GM21447 (cell line): ENCODE results near the gene ADH7.
"Not testable (repeated sequence)": the region's sequence is repeated elsewhere in the genome, so short reads cannot be mapped to it uniquely, and the experiment has no call there.

Experiments used
- ATAC-seq: cut with Tn5 transposase; IDR thresholded peaks from one replicate; pipeline ENCODE4 v1.9.1; 2021; ENCODE audit not compliant: unreplicated experiment

The ADH7 gene

DNA sequence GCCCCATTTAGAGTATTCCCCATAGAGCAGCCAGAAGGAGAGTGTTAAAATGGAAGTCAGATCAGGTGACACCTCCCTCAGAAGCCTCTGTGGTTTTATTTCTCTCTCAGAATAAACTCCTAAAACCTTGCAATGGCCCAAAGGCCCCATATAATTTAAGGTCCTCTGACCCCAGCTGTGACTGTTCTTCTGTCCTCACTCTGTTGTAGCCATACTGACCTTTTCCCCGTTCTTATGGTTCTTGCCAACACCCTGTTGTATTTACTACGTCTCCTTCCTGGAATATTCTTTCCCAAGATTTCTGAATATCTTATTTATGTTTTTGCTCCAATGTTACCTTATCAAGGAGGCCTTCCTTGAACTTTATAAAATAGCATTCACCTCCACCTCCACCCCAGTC is 18.0 kb downstream of the ADH7 start:
- no peak for ATAC-seq

DNA sequence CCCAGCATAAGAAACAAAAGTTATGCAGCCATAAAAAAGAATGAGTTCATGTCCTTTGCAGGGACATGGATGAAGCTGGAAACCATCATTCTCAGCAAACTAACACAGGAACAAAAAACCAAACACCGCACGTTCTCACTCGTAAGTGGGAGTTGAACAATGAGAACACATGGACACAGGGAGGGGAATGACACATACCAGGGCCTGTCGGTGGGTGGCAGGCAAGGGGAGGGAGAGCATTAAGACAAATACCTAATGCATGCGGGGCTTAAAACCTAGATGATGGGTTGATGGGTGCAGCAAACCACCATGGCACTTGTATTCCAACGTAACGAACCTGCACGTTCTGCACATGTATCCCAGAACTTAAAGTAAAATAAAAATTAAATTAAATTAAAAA is 19.4 kb downstream of the ADH7 start:
- not testable (repeated sequence) for ATAC-seq

DNA sequence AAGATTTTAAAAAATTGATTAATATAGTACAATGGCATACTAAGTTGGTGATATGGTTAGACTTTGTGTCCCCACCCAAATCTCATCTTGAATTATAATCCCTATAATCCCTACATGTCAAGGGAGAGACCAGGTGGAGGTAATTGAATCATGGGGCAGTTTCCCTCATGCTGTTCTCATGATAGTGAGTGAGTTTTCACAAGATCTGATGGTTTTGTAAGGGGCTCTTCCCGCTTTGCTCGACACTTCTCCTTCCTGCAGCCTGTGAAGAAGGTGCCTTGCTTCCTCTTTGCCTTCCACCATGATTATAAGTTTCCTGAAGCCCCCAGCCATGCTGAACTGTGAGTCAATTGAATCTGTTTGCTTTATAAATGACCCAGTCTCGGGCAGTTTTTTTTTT is 20.2 kb downstream of the ADH7 start:
- ATAC-seq, result not testable (repeated sequence)

DNA sequence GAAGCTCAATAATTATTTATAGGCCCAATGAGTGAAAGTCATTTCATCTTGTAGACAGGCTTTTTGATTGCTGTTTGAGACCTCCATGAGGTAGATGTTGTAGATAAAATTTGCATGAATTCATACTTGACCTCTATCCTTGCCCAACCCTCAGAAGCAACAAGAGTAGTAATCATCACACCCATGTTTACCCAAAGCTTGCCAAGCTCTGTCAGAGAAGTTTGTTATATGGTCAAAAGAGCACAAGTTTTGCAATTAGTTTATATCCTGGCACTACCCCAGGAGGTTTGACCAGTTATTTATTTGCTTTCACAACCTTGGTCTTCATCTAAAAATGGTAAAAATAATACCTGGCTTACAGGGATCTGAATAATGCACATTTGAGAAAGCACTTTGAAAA is 20.7 kb downstream of the ADH7 start:
- ATAC-seq, result no peak

DNA sequence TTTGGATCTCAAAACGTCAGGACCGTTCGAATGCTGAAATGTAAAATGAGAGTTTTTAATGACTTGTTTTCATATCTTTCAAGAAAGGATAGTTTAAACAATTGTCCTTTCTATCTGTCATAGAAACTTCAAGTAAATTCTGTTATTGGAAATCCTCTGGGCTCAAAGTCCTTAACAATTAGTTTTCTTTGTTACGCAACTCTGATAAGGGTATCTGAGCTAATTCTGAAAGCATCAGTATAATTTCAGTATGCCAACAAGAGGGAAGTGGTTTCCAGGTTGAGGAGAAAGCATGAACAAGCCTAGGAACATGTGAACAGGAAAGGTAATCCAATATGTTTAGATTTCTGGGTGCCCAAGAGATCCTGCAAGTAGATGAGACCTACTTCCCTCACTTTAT is 22.0 kb downstream of the ADH7 start:
- ATAC-seq, result no peak

DNA sequence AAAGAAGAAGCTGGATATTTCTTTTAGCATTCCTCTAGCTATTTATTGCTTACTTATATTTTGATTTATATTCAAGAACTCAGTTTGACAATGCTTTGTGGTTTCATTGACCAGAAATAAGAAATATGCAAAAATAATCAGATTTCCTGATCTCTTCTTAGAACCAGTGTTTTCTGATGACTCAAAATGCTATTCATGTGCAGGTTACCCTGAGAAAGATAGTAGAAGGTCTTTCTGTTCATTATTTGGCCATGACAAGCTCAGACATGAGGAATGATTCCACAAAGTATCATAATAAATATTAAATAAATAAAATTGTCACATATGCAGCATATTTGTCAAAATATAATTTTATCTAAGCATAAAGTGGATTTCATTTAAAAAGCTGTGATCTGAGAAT is 24.1 kb downstream of the ADH7 start:
- ATAC-seq, result no peak

DNA sequence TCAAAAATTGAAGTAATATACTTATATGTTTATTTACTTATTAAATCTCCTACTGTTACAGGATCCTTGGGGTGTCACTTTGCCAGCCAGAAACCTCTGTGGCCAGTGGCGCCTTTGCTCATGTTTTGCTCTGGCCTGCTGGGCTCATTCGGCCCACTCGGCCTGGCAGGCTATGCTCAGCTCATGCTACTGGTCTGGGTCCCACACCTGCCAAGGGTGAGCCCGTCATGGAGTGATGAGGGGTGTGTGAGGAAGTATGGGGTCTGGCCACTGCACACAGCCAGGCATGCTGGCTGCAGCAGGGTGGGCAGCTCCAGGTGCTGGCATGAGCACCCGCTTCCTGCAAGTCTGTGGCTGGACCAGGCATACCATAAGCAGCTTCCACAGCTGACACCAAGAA is 25.1 kb downstream of the ADH7 start:
- ATAC-seq, result no peak

DNA sequence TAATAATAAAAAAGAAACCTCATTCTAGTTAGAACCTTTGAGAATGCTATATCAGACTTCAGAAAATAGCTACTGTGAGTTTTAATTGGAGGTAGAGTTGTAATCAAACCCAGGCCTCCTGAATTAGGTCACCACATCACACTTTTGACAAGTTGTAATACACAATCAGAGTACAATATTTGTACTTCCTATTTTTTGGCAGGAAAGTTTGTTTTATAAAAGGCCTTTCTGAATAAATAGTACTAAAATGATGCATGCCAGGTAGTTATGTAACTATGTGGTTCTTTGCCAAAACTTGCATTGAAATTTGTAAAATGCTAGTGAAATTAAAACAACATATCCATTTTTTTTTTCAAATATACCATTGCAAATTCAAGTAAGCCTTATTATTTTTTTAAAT is 26.8 kb downstream of the ADH7 start:
- ATAC-seq, result no peak

DNA sequence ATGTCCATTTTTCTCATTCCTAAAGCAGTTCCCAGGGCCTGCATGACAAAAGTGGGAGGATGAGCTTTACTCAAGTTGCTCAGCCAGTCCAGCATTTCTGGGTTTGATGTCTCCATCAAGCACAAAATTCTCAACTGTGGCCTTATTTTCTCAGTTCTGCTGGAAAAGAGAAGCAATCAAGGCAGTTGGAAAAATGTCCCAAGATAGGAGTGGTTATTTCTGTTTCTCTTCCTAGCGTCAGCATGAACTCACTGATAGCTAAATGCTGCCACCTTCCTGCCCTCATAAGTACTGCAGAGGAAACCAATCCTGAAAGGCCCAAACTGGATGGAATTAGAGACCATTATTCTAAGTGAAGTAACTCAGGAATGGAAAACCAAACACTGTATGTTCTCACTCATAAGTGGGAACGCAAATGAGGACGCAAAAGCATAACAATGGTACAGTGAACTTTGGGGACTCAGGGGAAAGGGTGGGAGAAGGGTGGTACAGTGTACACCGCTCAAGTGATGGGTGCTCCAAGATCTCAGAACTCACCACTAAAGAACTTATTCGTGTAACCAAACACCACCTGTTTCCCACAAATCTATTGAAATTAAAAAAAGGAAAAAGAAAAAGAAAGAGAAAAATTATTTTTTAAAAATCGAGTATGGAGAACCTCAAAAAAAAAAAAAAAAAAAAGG is 29.6 kb downstream of the ADH7 start:
- ATAC-seq, result no peak

DNA sequence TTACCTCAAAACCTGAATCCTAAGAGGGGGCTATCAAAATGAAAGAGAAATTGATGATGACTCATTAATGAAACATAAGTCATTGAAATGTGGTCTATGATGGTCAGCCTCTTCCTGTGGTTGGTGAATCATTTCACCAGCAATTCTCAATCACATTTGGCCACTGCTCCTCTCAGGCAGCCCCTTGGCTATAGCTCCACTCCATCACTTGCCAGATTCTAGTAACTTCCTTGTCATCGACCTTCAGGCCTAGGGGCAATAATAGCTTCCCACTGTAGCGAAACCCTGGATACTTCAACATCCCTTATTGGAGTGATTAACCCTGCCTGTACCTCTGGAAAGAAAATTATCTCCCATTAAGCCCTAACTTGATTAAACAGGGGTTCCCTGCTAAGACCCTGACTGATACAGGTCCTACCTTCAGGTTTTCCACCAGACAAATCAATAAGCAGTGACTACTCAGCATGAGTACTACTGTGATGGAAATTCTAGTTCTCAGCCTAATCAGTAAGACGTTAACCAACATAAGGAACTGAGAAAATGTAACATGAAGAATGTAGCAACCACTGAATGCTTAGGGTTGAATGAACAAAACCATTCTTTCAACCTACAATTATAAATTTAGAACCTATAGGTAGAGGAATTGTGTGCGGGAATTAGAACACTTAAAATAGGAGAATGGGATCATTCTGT is 30.4 kb downstream of the ADH7 start:
- ATAC-seq, result peak; percentile 81

DNA sequence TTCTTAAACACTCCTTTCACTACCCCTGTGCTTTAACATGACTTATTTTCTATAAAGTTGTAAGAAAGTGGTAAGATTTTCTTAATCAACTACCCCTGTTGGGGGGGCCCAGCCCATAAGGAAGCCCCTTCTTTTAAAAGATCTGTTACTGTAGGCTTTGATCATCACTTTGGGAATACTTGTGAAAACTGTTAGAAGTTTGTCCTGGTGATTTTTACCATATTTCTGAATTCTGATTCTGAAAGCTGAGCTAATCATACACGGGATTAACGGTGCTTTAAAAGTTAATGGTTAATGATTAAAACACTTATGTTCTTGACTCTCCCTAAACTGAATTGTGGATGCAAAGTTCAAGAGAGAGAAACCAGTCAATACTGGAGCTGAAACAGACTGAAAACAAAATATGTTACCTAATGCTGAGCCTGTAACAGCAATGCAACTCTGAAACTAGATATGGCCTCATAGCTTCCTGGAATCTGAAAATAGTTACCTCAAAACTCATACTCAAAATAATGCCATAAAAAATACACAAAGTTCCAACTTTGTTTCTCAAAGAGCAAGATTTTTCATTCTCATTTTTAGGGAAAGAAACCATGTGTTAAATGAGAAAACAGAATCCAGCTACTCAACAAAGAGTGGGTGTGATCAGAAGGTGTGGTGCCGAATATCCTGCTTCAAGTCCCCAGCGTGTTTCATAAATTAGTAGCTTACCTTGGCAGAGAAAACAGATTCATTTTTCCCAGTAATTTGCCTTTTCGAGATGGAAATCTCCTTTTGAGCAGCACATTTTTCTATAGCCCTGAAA is 31.6 kb downstream of the ADH7 start:
- ATAC-seq, result peak; percentile 72

DNA sequence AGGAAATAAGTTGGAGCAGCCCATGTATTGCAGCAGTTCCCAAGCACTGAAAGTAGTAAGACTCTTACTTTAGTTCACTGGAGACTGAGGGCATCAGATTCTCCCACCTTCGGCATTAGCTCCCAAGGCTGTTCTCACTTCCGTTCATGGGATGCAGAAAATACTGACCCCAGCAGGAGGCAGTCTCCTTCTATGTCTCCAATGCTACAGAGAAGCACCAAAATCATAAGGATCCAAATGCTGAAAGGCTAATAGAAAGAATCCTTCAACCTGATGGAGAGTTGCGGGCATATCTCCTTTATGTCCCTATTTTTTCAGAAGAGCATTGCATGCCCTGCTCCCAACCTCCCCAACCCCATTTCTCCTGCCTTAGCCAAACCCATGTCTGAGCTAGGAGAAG is 32.4 kb downstream of the ADH7 start:
- ATAC-seq, result no peak

DNA sequence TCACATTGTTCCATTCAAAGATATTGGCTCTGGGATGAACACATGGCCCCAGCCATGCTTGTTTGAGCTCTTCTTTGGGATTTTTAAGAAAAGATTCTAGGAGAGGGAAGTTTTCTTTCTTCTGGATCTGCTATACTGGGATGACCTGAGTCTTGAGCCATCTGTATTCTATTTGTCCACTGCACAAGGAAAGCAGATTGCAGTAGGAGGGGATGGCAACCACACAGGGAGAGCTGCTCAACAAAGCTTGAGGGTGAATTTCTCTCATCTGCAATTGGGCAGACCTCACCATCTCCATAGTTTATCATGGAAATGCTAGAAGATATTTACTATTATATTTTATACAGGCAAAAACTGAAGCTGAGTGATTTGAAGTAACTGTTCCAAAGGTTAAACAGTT is 34.3 kb downstream of the ADH7 start:
- no peak for ATAC-seq

DNA sequence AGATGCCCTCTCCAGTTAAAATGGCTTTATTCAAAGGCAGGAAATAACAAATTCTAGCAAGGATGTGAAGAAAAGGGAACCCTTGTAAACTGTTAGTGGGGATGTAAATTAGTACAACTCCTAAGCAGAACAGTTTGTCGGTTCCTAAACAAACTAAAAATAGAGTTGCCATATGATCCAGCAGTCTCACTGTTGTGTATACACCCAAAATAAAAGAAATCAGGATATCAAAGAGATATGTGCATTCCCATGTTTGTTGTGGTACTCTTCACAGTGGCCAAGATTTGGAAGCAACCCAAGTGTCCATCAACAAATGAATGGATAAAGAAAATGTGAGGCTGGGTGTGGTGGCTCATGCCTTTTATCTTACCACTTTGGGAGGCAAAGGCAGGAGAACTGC is 36.1 kb downstream of the ADH7 start:
- no peak for ATAC-seq

DNA sequence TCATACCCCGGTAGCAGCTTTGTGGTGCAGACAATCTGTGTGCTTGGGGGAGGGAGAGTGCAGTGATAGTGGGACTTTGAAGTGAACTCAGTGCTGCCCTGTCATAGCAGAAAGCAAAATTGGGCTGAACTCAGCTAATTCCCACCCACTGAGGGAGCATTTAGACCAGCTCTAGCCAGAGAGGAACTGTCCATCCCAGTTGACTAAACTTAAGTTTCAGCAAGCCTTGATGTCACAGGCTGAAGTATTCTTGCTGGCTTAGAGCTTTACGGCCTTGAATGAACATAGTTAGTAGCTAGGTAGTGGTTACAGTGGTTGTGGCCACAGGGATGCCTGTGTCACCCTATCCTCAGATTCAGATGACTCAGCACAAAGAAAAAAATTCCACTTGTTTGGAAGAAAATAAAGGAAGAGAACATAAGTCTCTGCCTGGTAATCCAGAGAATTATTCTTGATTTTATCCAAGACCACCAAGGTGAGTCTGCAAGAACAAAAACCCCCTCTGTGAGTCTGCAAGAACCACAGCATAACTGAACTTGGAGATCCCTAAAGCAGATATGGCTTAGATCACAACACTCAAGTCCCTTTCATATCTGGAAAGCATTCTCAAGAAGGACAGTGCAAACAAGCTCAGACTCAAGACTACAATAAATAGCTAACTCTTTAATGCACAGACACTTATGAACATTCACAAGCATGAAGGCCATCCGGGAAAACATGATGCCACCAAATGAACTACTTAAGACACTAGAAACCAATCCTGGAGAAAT is 39.4 kb downstream of the ADH7 start:
- ATAC-seq, result no peak

DNA sequence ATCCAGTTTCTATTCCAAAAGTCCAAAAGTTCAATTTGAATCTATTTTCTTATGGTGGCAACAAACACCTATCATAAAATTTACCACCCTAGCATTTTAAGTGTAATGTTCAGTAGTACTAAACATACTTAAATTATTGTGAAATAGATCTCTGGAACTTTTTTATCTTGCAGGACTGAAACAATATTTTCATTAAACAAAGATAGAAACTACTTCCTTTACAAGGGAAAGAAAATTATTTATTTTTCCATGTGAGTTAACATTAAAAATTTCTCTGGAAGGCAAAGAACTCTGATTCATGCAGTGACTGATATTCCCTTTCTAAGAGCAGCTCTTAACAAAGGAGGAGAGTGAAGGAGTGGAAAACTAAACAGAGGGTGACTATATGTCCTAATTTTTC is 40.2 kb downstream of the ADH7 start:
- no peak for ATAC-seq

DNA sequence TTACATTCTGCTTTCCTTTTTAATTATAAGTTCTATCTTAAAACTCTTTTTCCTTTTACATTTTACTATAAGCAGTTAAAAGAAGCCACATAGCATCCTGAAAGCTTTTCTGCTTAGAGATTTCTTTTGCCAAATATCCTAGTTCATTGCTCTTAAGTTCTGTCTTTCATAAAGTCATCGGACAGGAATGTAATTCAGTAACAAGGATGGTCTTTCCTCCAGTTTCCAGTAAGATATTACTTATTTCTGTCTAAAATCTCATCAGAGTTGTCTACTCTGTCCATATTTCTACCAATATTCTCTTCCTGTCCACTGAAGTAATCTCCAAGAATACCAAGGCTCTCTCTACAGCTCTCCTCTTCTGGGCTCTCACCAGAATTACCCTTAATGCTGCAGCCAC is 45.1 kb downstream of the ADH7 start:
- ATAC-seq, result no peak

DNA sequence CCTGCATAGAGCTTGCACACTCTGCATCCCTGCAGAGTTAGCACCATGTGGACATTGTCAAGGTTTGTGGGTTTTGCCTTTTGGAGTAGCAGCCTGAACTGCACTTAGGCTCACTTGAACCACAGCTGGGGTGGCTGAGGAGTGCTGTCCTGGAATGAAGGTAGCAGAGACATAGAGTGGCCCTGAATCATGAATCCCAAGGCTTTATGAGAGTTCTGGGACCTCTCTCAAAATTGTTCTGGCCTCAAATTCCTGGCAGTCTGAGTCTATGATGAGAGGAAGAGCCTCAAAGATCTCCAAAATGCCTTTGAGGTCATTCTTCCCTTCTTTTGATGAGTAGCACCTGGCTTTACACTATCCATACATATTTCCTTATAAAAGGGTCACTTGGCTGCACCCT is 45.5 kb downstream of the ADH7 start:
- ATAC-seq, result no peak

DNA sequence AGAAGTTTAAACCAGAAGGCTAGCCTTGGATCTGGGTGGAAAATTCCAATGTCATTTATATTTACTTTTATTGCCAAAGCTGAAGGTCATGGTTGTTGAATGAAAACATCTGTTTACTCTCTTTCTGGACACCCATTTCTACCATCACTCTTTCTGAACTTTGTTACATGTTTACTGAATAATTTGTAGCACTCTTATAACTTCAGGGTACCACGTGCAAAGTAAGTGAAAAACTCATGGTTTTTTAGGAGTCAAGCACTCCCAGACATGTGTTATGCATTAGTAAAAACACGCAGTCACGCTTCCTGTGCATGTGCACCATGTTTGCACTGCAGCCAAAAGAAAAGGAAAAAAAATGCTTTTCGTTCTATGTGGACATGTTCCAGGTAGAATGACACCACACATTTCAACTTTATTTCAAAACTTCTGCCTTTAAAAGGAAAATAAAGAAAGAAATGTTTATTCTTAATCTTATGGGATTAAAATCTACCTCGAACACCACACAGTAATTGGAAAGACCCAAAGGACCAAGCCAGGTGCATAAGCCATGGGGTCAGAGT is 51.2 kb downstream of the ADH7 start:
- no peak for ATAC-seq

DNA sequence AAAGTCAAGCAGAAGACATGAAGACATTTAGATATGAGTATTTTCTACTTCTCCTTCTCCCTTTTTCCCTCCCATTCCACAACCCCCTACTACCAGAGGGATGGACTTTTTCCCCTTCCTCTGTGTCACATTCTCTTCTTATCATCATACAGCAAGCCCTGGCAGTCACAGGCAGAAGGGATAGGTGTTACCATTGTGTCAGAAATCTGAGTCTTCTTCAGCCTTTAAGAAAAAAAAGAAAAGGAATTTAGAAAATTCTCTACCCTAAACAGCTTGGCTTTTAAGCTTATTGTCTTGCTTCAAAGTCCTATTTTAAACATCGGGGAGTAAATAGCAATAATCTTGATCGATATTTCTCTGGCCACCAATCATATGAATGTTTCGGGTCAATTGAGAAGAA is 51.7 kb downstream of the ADH7 start:
- ATAC-seq, result no peak

DNA sequence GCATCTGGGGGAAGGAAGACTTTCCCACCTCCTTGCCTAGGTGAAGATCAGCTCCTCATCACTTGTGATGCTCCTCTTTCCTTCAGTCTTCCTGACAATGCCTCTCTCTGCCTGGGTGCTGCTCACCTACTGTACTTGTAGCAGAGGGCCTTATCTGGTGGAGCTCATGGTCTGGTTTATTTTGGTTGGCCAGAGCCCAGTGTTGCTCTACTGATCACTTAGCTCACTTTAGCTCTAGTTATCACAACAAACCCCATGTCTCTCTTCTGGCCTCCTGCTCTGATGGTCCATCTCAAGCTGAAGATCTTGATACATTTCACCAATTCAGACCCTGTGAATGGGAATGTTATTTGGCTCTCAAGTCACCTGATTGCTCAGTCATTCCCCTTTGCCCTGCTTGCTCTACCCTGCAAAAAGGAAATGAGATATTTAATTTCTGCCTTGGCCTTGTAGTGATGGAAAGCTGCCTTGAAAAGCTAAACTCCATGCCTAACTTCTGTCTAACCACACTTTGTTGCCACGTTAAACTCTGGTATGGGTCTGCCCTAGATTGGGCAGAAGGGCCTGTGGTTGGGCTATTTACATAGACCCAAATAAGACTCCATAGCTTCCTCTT is 52.3 kb downstream of the ADH7 start:
- no peak for ATAC-seq
